IMR-90 (cell line): Measurements from ENCODE around the gene KCNE2. TPM values are rescaled to one million over a fixed set of nuclear protein-coding genes. Genes with fewer than 3 reads are reported as not detected.

Source experiments
- ATAC-seq: fragments of 200-7000 bp; cut with Tn5 transposase; 2 replicates; pipeline ENCODE4 v1.9.1; 2020; ENCODE audit warnings: low read depth, mild to moderate bottlenecking, moderate library complexity
- BruUV-seq: library from RNA; stranded (reverse); fragments of 400-500 nt; replicated peaks from 2 replicates; lab custom pipeline; 2021; lab: Mats Ljungman, UMichigan
- CTCF ChIA-PET: fragments of 300-600 bp; formaldehyde crosslinking; extraction: SDS; loops from one replicate; lab custom pipeline; 2021; ENCODE audit warnings: antibody characterized with exemption; lab: Yijun Ruan, JAX
- POLR2A ChIA-PET: fragments of 300-600 bp; sonication (Branson Sonifier 250); formaldehyde crosslinking; loops from one replicate; lab custom pipeline; 2022; ENCODE audit warnings: antibody characterized with exemption; ENCODE audit not compliant: unreplicated experiment; lab: Charles Lee
- DNase-seq: peaks from one replicate; pipeline ENCODE4 v3.0.0; 2013
- H2AFZ ChIP-seq: replicated peaks from 2 replicates; pipeline ENCODE3; 2013; ENCODE audit warnings: low read length, mild to moderate bottlenecking; ENCODE audit not compliant: poor library complexity
- H2AK5ac ChIP-seq: 2 replicates; pipeline ENCODE4 v1.6.1; 2013; ENCODE audit warnings: low read depth, low read length, inconsistent platforms
- H2AK9ac ChIP-seq: replicated peaks from 2 replicates; pipeline ENCODE3; 2013; ENCODE audit warnings: mild to moderate bottlenecking, low read depth, low read length, moderate library complexity; ENCODE audit not compliant: poor library complexity
- H2BK120ac ChIP-seq: 2 replicates; pipeline ENCODE4 v1.6.1; 2013; ENCODE audit warnings: low read depth, low read length, inconsistent platforms
- H2BK15ac ChIP-seq: 3 replicates; pipeline ENCODE4 v1.6.1; 2013; ENCODE audit warnings: low read depth, low read length, inconsistent platforms
- H2BK20ac ChIP-seq: 2 replicates; pipeline ENCODE4 v1.6.1; 2013; ENCODE audit warnings: low read depth, mild to moderate bottlenecking, inconsistent platforms, low read length, moderate library complexity
- H2BK5ac ChIP-seq: 2 replicates; pipeline ENCODE4 v1.6.1; 2013; ENCODE audit warnings: mild to moderate bottlenecking, low read depth, low read length, inconsistent platforms; ENCODE audit not compliant: poor library complexity, severe bottlenecking
- H3K14ac ChIP-seq: replicated peaks from 2 replicates; pipeline ENCODE4 v1.6.1; 2013; ENCODE audit warnings: low read depth, low read length, inconsistent platforms
- H3K18ac ChIP-seq: 2 replicates; pipeline ENCODE4 v1.6.1; 2013; ENCODE audit warnings: low read depth, low read length, control low read depth
- H3K23ac ChIP-seq: 2 replicates; pipeline ENCODE4 v1.6.1; 2013; ENCODE audit warnings: low read depth, low read length, inconsistent platforms
- H3K27ac ChIP-seq: 2 replicates; pipeline ENCODE4 v1.5.1; 2013; ENCODE audit warnings: mild to moderate bottlenecking, control low read depth, low read length; ENCODE audit not compliant: insufficient read depth
- H3K27me3 ChIP-seq: 2 replicates; pipeline ENCODE4 v1.6.1; 2013; ENCODE audit warnings: low read length; ENCODE audit not compliant: control insufficient read depth, insufficient read depth
- H3K36me3 ChIP-seq: 2 replicates; pipeline ENCODE4 v1.6.1; 2013; ENCODE audit warnings: low read length, mixed read lengths; ENCODE audit not compliant: control insufficient read depth, insufficient read depth
- H3K4ac ChIP-seq: 2 replicates; pipeline ENCODE4 v1.6.1; 2013; ENCODE audit warnings: low read depth, low read length, inconsistent platforms
- H3K4me1 ChIP-seq: 2 replicates; pipeline ENCODE4 v1.6.1; 2013; ENCODE audit warnings: low read length, mixed read lengths; ENCODE audit not compliant: control insufficient read depth, insufficient read depth
- H3K4me2 ChIP-seq: 2 replicates; pipeline ENCODE4 v1.6.1; 2013; ENCODE audit warnings: low read depth, mild to moderate bottlenecking, control low read depth, low read length, moderate library complexity
- H3K4me3 ChIP-seq: 2 replicates; pipeline ENCODE4 v1.5.1; 2013; ENCODE audit warnings: low read depth, mild to moderate bottlenecking, control low read depth, low read length, moderate library complexity; ENCODE audit not compliant: insufficient read depth
- H3K56ac ChIP-seq: 2 replicates; pipeline ENCODE4 v1.6.1; 2013; ENCODE audit warnings: low read length, inconsistent platforms; ENCODE audit not compliant: insufficient read depth; ENCODE audit errors: extremely low read depth
- H3K79me1 ChIP-seq, 2 experiments: 2 replicates each; pipeline ENCODE4 v1.6.1; 2013; ENCODE audit warnings: low read length in 2 of 2, inconsistent platforms in 1 of 2, low read depth in 1 of 2
- H3K9ac ChIP-seq: 2 replicates; pipeline ENCODE4 v1.6.1; 2013; ENCODE audit warnings: low read depth, low read length, control low read depth
- H3K9me1 ChIP-seq: 2 replicates; pipeline ENCODE4 v1.6.1; 2013; ENCODE audit warnings: low read length, inconsistent platforms; ENCODE audit not compliant: insufficient read depth
- H3K9me3 ChIP-seq: 2 replicates; pipeline ENCODE4 v1.6.1; 2013; ENCODE audit warnings: low read length; ENCODE audit not compliant: control insufficient read depth, insufficient read depth
- H4K20me1 ChIP-seq: 2 replicates; pipeline ENCODE4 v1.6.1; 2013; ENCODE audit warnings: low read length, inconsistent platforms; ENCODE audit not compliant: insufficient read depth
- H4K5ac ChIP-seq: 2 replicates; pipeline ENCODE4 v1.6.1; 2013; ENCODE audit warnings: mild to moderate bottlenecking, low read depth, low read length, control low read depth
- H4K8ac ChIP-seq, 2 experiments: 2 replicates each; pipeline ENCODE4 v1.6.1; 2013; ENCODE audit warnings: low read depth in 2 of 2, low read length in 2 of 2, control low read depth in 1 of 2, inconsistent platforms in 1 of 2
- H4K91ac ChIP-seq: 2 replicates; pipeline ENCODE4 v1.6.1; 2013; ENCODE audit warnings: low read depth, low read length, inconsistent platforms; ENCODE audit not compliant: insufficient read depth
- CEBPB ChIP-seq: IDR thresholded peaks from 2 replicates; pipeline ENCODE4 v1.6.1; 2012; ENCODE audit warnings: low read depth, low read length, improper control_type of control experiment
- MAZ ChIP-seq: IDR thresholded peaks from 2 replicates; pipeline ENCODE4 v1.6.1; 2012; ENCODE audit warnings: low read depth, mild to moderate bottlenecking, low read length, improper control_type of control experiment, moderate library complexity, borderline replicate concordance
- WGBS, 2 experiments: methylation state at CpG; one replicate each; pipeline versions ENCODE4 v1.1.5 to v1.1.7; 2013; ENCODE audit warnings: missing lambda C conversion rate in 2 of 2; ENCODE audit not compliant: insufficient read length in 1 of 2; ENCODE audit errors: extremely low coverage in 2 of 2; 5-methylcytosine and 5-hydroxymethylcytosine counted together
- dilution Hi-C: fragments of 300-500 bp; cut with HindIII; formaldehyde crosslinking; loops from one replicate; pipeline ENCODE4 v1.14.3; 2018; ENCODE audit warnings: low sequenced_read_pairs; ENCODE audit not compliant: unreplicated experiment
- in situ Hi-C: fragments of 300-500 bp; cut with MboI; formaldehyde crosslinking; loops from 3 replicates; pipeline ENCODE4 v1.14.3; 2019; ENCODE audit warnings: low sequenced_read_pairs, inconsistent platforms, mixed read lengths
- intact Hi-C: fragments of 100-400 bp; cut with micrococcal nuclease; formaldehyde crosslinking; loops from 2 replicates; pipeline ENCODE4 v1.10.0; 2022
- polyA plus RNA-seq, 3 experiments: library from polyadenylated mRNA; depleted of rRNA; stranded (reverse); fragments of >200 nt; gene quantifications; 2 replicates each; pipeline ENCODE4 v1.2.3, GENCODE V29; 2012; ENCODE audit warnings: low replicate concordance in 1 of 3
- total RNA-seq: library from RNA; depleted of rRNA; stranded (reverse); fragments of >200 nt; gene quantifications from 2 replicates; pipeline ENCODE4 v1.2.3, GENCODE V29; 2012

KCNE2 gene
- total and polyA plus RNA-seq, 2 of the 4 experiments (the other 2 are of a cell fraction): not detected

DNA sequence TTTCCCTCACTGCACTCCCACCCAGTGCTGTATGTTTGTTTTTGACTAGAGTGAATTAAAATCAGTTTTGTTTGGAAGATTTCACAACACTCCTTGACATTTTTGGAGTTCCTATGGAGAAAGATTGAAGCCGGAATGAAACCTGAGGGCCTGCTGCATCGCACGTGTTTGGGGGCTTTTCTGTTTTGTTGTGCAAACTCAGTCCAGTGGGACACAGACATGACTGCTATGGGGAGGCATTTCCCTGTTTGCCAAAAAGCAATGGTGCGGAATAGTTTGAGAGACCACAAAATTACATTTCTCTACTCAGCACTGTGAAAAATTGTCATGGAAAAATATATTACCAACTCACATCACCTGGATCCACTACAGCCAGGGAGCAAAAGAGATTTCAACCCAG is 43.8 kb upstream of the KCNE2 start:
- ChIA-PET CTCF (no interaction called here), POLR2A (no interaction called here)
- Histone ChIP-seq H3K18ac (no peak overlapping the region), H3K79me1 (no peaks in the 10 kb centered on the region), H4K8ac (no peak overlapping the region), H3K4me3 (no peak overlapping the region), H2AK5ac (no peak overlapping the region), H3K56ac (no peak overlapping the region), H3K14ac (no peak overlapping the region), H2BK15ac (no peak overlapping the region), H3K36me3 (no peaks in the 10 kb centered on the region), H3K9ac (no peak overlapping the region), H3K27ac (no peak overlapping the region), H3K4ac (no peak overlapping the region), H4K91ac (no peak overlapping the region), H2BK20ac (no peak overlapping the region), H2BK5ac (no peak overlapping the region), H2AK9ac (no peak overlapping the region), H3K23ac (no peak overlapping the region), H2AFZ (no peak overlapping the region), H3K4me1 (no peaks in the 10 kb centered on the region), H3K9me3 (peaks cover 4% of the 10 kb centered on the region; the same call in 1 of the 2 replicates), H4K20me1 (no peaks in the 10 kb centered on the region), H3K9me1 (no peaks in the 10 kb centered on the region), H3K27me3 (peaks cover 42% of the 10 kb centered on the region), H3K4me2 (no peak overlapping the region), H2BK120ac (no peak overlapping the region), H4K5ac (no peak overlapping the region)
- TF ChIP-seq CEBPB: 0 out of 2 replicates have a peak, but pooled peaks have one; percentile 19
- no peak for TF ChIP-seq MAZ
- WGBS, 2 experiments: no CpG with 5 or more reads among the region's 4 CpGs
- in situ Hi-C loops (no loop called here), dilution Hi-C loops (no loop called here), intact Hi-C loops (no loop called here)
- BruUV-seq: no TSS peak
- DNase-seq (no peak), ATAC-seq (no peak)
